ENCODE data around the gene LRRIQ4. TPM values are rescaled to one million over a fixed set of nuclear protein-coding genes. Genes with fewer than 3 reads are reported as not detected.

Gene LRRIQ4
- total and polyA plus RNA-seq, 4 donors, result 0.09 TPM; not detected in 3

DNA sequence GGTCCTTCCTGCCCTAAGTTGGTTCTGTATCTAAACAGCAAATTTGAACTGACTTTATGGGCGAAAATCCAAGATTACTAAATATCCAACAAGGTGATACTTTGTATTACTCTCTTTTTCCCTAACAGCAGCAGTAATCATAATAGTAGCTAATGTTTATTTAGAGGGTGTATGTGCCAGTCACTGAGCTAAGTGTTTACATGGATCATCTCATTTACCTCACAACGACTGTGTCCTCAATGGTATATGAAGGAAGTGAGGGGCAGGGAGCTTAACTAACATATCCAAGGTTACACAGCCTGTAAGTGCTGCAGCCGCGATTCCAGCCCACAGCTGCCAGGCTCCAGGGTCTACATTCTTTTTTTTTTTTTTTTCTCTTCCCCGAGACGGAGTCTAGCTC lies 10.3 kb downstream of the LRRIQ4 start:
- Histone ChIP-seq H3K4me1 (ENCODE audit: control insufficient read depth in 4 of 4, insufficient read depth in 4 of 4, low read length in 3 of 4) (no peaks in the 10 kb centered on the region), H3K27ac (ENCODE audit: low read depth in 1 of 2, low read length in 2 of 2) (no peak overlapping the region), H3K36me3 (ENCODE audit: control insufficient read depth in 4 of 4, insufficient read depth in 3 of 4, low read depth in 1 of 4, low read length in 3 of 4) (no peaks in the 10 kb centered on the region), H3K4me3 (ENCODE audit: low read depth in 1 of 3, low read length in 3 of 3) (no peak overlapping the region), H3K9me3 (ENCODE audit: control insufficient read depth in 4 of 4, low read length in 3 of 4) (no peaks in the 10 kb centered on the region), H3K27me3 (ENCODE audit: control insufficient read depth in 4 of 4, insufficient read depth in 4 of 4, low read length in 3 of 4) (no peaks in the 10 kb centered on the region), H3K9ac (ENCODE audit: low read depth in 1 of 2, low read length in 2 of 2) (no peak overlapping the region)
- WGBS, result 78% methylated on average over 6 of the region's 6 CpGs
- no peak for DNase-seq (ENCODE audit: low spot score)
- TF ChIP-seq SP1 (IDR thresholded peaks at IDR 0.05) (no peak), HNF4G (IDR thresholded peaks at IDR 0.05) (no peak), FOXA2 (IDR thresholded peaks at IDR 0.05) (no peak), JUND (IDR thresholded peaks at IDR 0.05) (no peak), NR2F2 (IDR thresholded peaks at IDR 0.05) (no peak)
- TF ChIP-seq, protein P1, sequence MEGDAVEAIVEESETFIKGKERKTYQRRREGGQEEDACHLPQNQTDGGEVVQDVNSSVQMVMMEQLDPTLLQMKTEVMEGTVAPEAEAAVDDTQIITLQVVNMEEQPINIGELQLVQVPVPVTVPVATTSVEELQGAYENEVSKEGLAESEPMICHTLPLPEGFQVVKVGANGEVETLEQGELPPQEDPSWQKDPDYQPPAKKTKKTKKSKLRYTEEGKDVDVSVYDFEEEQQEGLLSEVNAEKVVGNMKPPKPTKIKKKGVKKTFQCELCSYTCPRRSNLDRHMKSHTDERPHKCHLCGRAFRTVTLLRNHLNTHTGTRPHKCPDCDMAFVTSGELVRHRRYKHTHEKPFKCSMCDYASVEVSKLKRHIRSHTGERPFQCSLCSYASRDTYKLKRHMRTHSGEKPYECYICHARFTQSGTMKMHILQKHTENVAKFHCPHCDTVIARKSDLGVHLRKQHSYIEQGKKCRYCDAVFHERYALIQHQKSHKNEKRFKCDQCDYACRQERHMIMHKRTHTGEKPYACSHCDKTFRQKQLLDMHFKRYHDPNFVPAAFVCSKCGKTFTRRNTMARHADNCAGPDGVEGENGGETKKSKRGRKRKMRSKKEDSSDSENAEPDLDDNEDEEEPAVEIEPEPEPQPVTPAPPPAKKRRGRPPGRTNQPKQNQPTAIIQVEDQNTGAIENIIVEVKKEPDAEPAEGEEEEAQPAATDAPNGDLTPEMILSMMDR (IDR thresholded peaks at IDR 0.05; ENCODE audit: low read depth, low read length, missing input control), result no peak

DNA sequence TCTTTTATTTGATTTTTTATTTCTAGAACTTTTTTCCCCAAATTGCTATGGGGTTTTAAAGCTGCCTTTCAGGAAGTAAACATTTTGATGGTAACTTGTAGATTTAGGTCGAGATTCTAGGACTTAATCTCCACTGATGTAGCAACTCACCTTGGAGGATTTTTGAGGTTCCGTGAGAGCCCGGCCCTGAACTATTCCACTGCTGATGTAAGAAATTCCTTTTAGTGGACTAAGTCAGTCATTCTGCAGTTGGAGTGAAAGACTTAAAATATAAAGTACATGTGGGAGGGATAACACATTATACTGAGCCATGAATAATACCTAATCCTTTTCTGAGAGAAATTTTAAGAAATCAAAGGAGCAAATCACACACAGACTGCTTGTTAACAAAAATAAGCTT lies 12.6 kb downstream of the LRRIQ4 start:
- H3K36me3 ChIP-seq (ENCODE audit: control insufficient read depth in 4 of 4, insufficient read depth in 3 of 4, low read depth in 1 of 4, low read length in 3 of 4), result no peaks in the 10 kb centered on the region
- peaks cover 0 to 6% (median 0%) of the 10 kb centered on the region in 4 donors for H3K4me1 ChIP-seq (ENCODE audit: control insufficient read depth in 4 of 4, insufficient read depth in 4 of 4, low read length in 3 of 4)
- TF ChIP-seq ATF3 (IDR thresholded peaks at IDR 0.05) (no peak), JUND (IDR thresholded peaks at IDR 0.05) (no peak), YY1 (IDR thresholded peaks at IDR 0.05) (no peak)
- TF ChIP-seq, protein P2, sequence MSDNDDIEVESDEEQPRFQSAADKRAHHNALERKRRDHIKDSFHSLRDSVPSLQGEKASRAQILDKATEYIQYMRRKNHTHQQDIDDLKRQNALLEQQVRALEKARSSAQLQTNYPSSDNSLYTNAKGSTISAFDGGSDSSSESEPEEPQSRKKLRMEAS (IDR thresholded peaks at IDR 0.05), result no peak
- TF ChIP-seq, protein P1 (IDR thresholded peaks at IDR 0.05; ENCODE audit: low read depth, low read length, missing input control), result no peak
- no peaks in the 10 kb centered on the region for H3K27me3 ChIP-seq (ENCODE audit: control insufficient read depth in 4 of 4, insufficient read depth in 4 of 4, low read length in 3 of 4)
- H3K4me3 ChIP-seq (ENCODE audit: low read depth in 1 of 3, low read length in 3 of 3), result no peak overlapping the region
- no peak overlapping the region for H3K27ac ChIP-seq (ENCODE audit: low read depth in 1 of 2, low read length in 2 of 2)
- 83% methylated on average over 3 of the region's 3 CpGs for whole genome bisulfite sequencing
- DNase-seq (ENCODE audit: low spot score), result no peak
- H3K9me3 ChIP-seq (ENCODE audit: control insufficient read depth in 4 of 4, low read length in 3 of 4), result no peaks in the 10 kb centered on the region
- no peak overlapping the region for H3K9ac ChIP-seq (ENCODE audit: low read depth in 1 of 2, low read length in 2 of 2)

- Histone ChIP-seq H3K27ac (ENCODE audit: low read depth in 1 of 2, low read length in 2 of 2) (no peak overlapping the region), H3K27me3 (ENCODE audit: control insufficient read depth in 4 of 4, insufficient read depth in 4 of 4, low read length in 3 of 4) (no peaks in the 10 kb centered on the region), H3K4me1 (ENCODE audit: control insufficient read depth in 4 of 4, insufficient read depth in 4 of 4, low read length in 3 of 4) (peaks cover 0 to 6% (median 0%) of the 10 kb centered on the region in 4 donors), H3K9me3 (ENCODE audit: control insufficient read depth in 4 of 4, low read length in 3 of 4) (no peaks in the 10 kb centered on the region), H3K9ac (ENCODE audit: low read depth in 1 of 2, low read length in 2 of 2) (no peak overlapping the region), H3K4me3 (ENCODE audit: low read depth in 1 of 3, low read length in 3 of 3) (no peak overlapping the region), H3K36me3 (ENCODE audit: control insufficient read depth in 4 of 4, insufficient read depth in 3 of 4, low read depth in 1 of 4, low read length in 3 of 4) (no peaks in the 10 kb centered on the region)
- DNase-seq (ENCODE audit: low spot score), result no peak
- TF ChIP-seq SP1 (IDR thresholded peaks at IDR 0.05) (no peak), FOXA2 (IDR thresholded peaks at IDR 0.05) (no peak), JUND (IDR thresholded peaks at IDR 0.05) (no peak), FOXA1 (IDR thresholded peaks at IDR 0.05) (no peak), REST (IDR thresholded peaks at IDR 0.05) (no peak), YY1 (IDR thresholded peaks at IDR 0.05) (no peak), HNF4G (IDR thresholded peaks at IDR 0.05) (no peak), ATF3 (IDR thresholded peaks at IDR 0.05) (no peak), RXRA (IDR thresholded peaks at IDR 0.05) (no peak), RAD21 (IDR thresholded peaks at IDR 0.05) (no peak), GABPA (IDR thresholded peaks at IDR 0.05 in 1 of 2, conservative IDR thresholded peaks at IDR 0.05 in 1 of 2) (no peak), TAF1 (conservative IDR thresholded peaks at IDR 0.05) (no peak)
- WGBS, result 84% methylated on average over 4 of the region's 4 CpGs
Measured at GRCh38 chr3:169827712-169828111, 15.0 kb downstream of the LRRIQ4 start.

Data from liver (tissue), 9 donors.